K562 (cell line): ENCODE results near the gene SLC25A33.

Source experiments
- CREM ChIP-seq: IDR thresholded peaks from 2 replicates; pipeline ENCODE4 v1.6.1; 2014; ENCODE audit warnings: antibody characterized with exemption, low read depth
- CTCF ChIP-seq, 3 experiments: IDR thresholded peaks in 2 of 3; conservative IDR thresholded peaks in 1 of 3; 2 replicates each; pipeline ENCODE4 v1.5.1; 2011 to 2012; ENCODE audit warnings: low read length in 3 of 3, mild to moderate bottlenecking in 3 of 3, control low read depth in 2 of 3, improper control_type of control experiment in 1 of 3, inconsistent platforms in 1 of 3, low read depth in 1 of 3, mixed read lengths in 1 of 3, moderate library complexity in 1 of 3; ENCODE audit not compliant: insufficient read depth in 2 of 3
- FOXM1 ChIP-seq, 2 experiments: fragments of 450-650 bp in 1 of 2; sonication (generic) in 1 of 2; formaldehyde crosslinking in 1 of 2; IDR thresholded peaks; 2 replicates each; pipeline versions ENCODE4 v1.6.1 to v1.9.0; 2017 to 2022; ENCODE audit warnings: low read depth in 2 of 2, mild to moderate bottlenecking in 2 of 2, missing genetic modification reagents in 1 of 2, moderate library complexity in 1 of 2
- FOXP4 ChIP-seq: sonication (generic); formaldehyde crosslinking; IDR thresholded peaks from 2 replicates; pipeline ENCODE4 v1.8.0; 2022; ENCODE audit warnings: mild to moderate bottlenecking, missing genetic modification reagents, borderline replicate concordance
- MAX ChIP-seq: sonication (generic); formaldehyde crosslinking; IDR thresholded peaks from 2 replicates; pipeline ENCODE4 v1.9.0; 2022; ENCODE audit warnings: mild to moderate bottlenecking, missing genetic modification reagents
- MAZ ChIP-seq, 2 experiments: fragments of 450-650 bp in 1 of 2; sonication (generic) in 1 of 2; formaldehyde crosslinking; IDR thresholded peaks in 1 of 2; conservative IDR thresholded peaks in 1 of 2; 2 replicates each; pipeline versions ENCODE4 v1.4.0 to v1.5.0; 2020; ENCODE audit warnings: mild to moderate bottlenecking in 1 of 2, missing genetic modification reagents in 1 of 2
- MYNN ChIP-seq, 2 experiments: sonication (generic); formaldehyde crosslinking in 1 of 2; IDR thresholded peaks; 2 replicates each; pipeline versions ENCODE4 v1.5.0 to v1.6.1; 2016 to 2020; ENCODE audit warnings: antibody characterized with exemption in 1 of 2, missing genetic modification reagents in 1 of 2
- PKNOX1 ChIP-seq: fragments of 450-650 bp; IDR thresholded peaks from 2 replicates; pipeline ENCODE4 v1.6.1; 2016
- RAD51 ChIP-seq: fragments of 450-650 bp; IDR thresholded peaks from 2 replicates; pipeline ENCODE4 v1.7.1; 2016; ENCODE audit warnings: low read depth, mild to moderate bottlenecking, borderline replicate concordance
- THRA ChIP-seq: fragments of 450-650 bp; IDR thresholded peaks from 2 replicates; pipeline ENCODE4 v1.6.1; 2017; ENCODE audit warnings: mild to moderate bottlenecking, moderate library complexity
- ZNF143 ChIP-seq: sonication (generic); formaldehyde crosslinking; IDR thresholded peaks from 2 replicates; pipeline ENCODE4 v1.9.0; 2022; ENCODE audit warnings: mild to moderate bottlenecking, missing genetic modification reagents
- ZNF274 ChIP-seq: IDR thresholded peaks from 2 replicates; pipeline ENCODE4 v1.6.1; 2011; ENCODE audit warnings: low read depth, mild to moderate bottlenecking, low read length, moderate library complexity, borderline replicate concordance
- ZNF354B ChIP-seq: fragments of 250-450 bp; sonication (Bioruptor Pico); IDR thresholded peaks from 2 replicates; pipeline ENCODE4 v1.4.0; 2020

GRCh38 chr1:9555942-9556341 lies 16.7 kb downstream of the SLC25A33 start:
- TF ChIP-seq CTCF (IDR thresholded peaks at IDR 0.05 in 2 of 3, conservative IDR thresholded peaks at IDR 0.05 in 1 of 3; ENCODE audit: insufficient read depth in 2 of 3, low read depth in 1 of 3, low read length in 3 of 3) = no peak
- TF ChIP-seq ZNF354B (CRISPR knock-in tag) = no peak
- TF ChIP-seq ZNF274 = no peak
- no peak for TF ChIP-seq PKNOX1
- no peak for TF ChIP-seq ZNF143 (CRISPR knock-in tag)
- TF ChIP-seq RAD51 = no peak
- no peak for TF ChIP-seq MYNN (IDR thresholded peaks at IDR 0.05)
- no peak for TF ChIP-seq MYNN (CRISPR knock-in tag; IDR thresholded peaks at IDR 0.05)
- no peak for TF ChIP-seq FOXP4 (CRISPR knock-in tag)
- TF ChIP-seq THRA = no peak
- no peak for TF ChIP-seq MAX (CRISPR knock-in tag)
- TF ChIP-seq FOXM1 (IDR thresholded peaks at IDR 0.05; ENCODE audit: low read depth) = no peak
- TF ChIP-seq FOXM1 (CRISPR knock-in tag; IDR thresholded peaks at IDR 0.05; ENCODE audit: low read depth) = no peak
- TF ChIP-seq MAZ (CRISPR knock-in tag; conservative IDR thresholded peaks at IDR 0.05 in 1 of 2, IDR thresholded peaks at IDR 0.05 in 1 of 2) = no peak
- TF ChIP-seq CREM = no peak
